ENCODE results near the gene ZBTB40. TPM values are rescaled to one million over a fixed set of nuclear protein-coding genes. Genes with fewer than 3 reads are reported as not detected.

ZBTB40 gene
- total RNA-seq, 1 experiment from 2014 or later: 16.3 TPM

GRCh38 chr1:22525646-22526045 is 74.0 kb downstream of the ZBTB40 start:
- Histone ChIP-seq H3K23me2 (ENCODE audit: insufficient read length, low read depth, low read length, poor library complexity, severe bottlenecking) (no peaks in the 10 kb centered on the region), H4K91ac (ENCODE audit: insufficient read length, low read depth, low read length) (no peak overlapping the region), H4K8ac (replicated peaks; ENCODE audit: insufficient read length, low read depth, low read length) (no peak overlapping the region), H2BK20ac (ENCODE audit: low read depth, low read length, poor library complexity, severe bottlenecking) (no peak overlapping the region), H3K27ac (ENCODE audit: insufficient read length, low read depth, low read length) (no peak overlapping the region), H2AK5ac (ENCODE audit: insufficient read length, low read length) (no peak overlapping the region), H3K27me3 (ENCODE audit: insufficient read depth, low read length) (no peaks in the 10 kb centered on the region), H3K79me2 (ENCODE audit: insufficient read depth, low read length) (no peaks in the 10 kb centered on the region), H2BK120ac (ENCODE audit: low read depth, low read length, poor library complexity, severe bottlenecking) (no peak overlapping the region), H3K23ac (ENCODE audit: insufficient read length, low read depth, low read length) (no peak overlapping the region), H2AFZ (ENCODE audit: low read length) (no peak overlapping the region), H3K9ac (ENCODE audit: extremely low read depth, insufficient read length, low read length) (no peak overlapping the region), H4K5ac (ENCODE audit: insufficient read length, low read depth, low read length) (no peak overlapping the region), H3T11ph (ENCODE audit: low read length) (no peak overlapping the region), H2BK12ac (ENCODE audit: insufficient read length, low read depth, low read length) (no peak overlapping the region), H3K4ac (ENCODE audit: low read depth, low read length) (no peak overlapping the region), H2BK15ac (ENCODE audit: low read depth, low read length) (no peak overlapping the region), H3K4me2 (ENCODE audit: insufficient read depth, insufficient read length, low read length) (no peak overlapping the region), H3K79me1 (ENCODE audit: insufficient read depth, low read depth, low read length, poor library complexity, severe bottlenecking) (no peaks in the 10 kb centered on the region), H3K4me1 (ENCODE audit: insufficient read depth, low read length) (no peaks in the 10 kb centered on the region), H3K56ac (ENCODE audit: insufficient read length, low read depth, low read length) (no peak overlapping the region), H3K18ac (ENCODE audit: insufficient read length, low read depth, low read length) (no peak overlapping the region), H3K14ac (ENCODE audit: insufficient read depth, low read length) (no peak overlapping the region), H4K20me1 (ENCODE audit: control insufficient read depth, insufficient read depth, insufficient read length) (no peaks in the 10 kb centered on the region), H3K9me3 (ENCODE audit: control insufficient read depth, low read depth, low read length) (no peaks in the 10 kb centered on the region), H2BK5ac (ENCODE audit: insufficient read length, low read length) (no peak overlapping the region)
- Mint-ChIP-seq H3K9me3 (no peaks in the 10 kb centered on the region), H3K4me1 (peaks cover 0 to 3% of the 10 kb centered on the region in 2 experiments; a peak in 1 of 4 replicates), H3K27me3 (ENCODE audit: low read depth) (no peaks in the 10 kb centered on the region), H3K4me3 (no peak overlapping the region), H3K27ac (peak overlapping the region in 1 of 3 experiments; percentile 13; a peak in 1 of 7 replicates), H3K36me3 (ENCODE audit: insufficient read depth in 1 of 3, low read depth in 3 of 3) (peaks cover 7 to 54% (median 14%) of the 10 kb centered on the region in 3 experiments)
- no peak for DNase-seq
- no peak for TF ChIP-seq CTCF (conservative IDR thresholded peaks at IDR 0.05)
- WGBS (ENCODE audit: extremely low coverage, insufficient read length, low lambda C conversion rate): no CpG with 5 or more reads among the region's 11 CpGs
